Tibial artery (tissue), 4 donors: ENCODE data around the gene STAC2.

ENCODE experiments used
- DNase-seq, 2 donors: peaks; one replicate each; pipeline ENCODE4 v3.0.0-alpha.2; 2019
- H3K27ac ChIP-seq, 2 donors: fragments of 200-600 bp; sonication (generic) in 1 of 2; 1 replicate in 1 of 2; 2 replicates in 1 of 2; pipeline ENCODE4 v1.5.1; 2018 to 2019; ENCODE audit warnings: mild to moderate bottlenecking in 1 of 2
- H3K27me3 ChIP-seq, 2 donors: fragments of 200-600 bp; sonication (generic) in 1 of 2; one replicate each; pipeline versions ENCODE4 v1.5.1 to v1.6.0; 2016 to 2019
- H3K36me3 ChIP-seq, 3 donors: fragments of 200-600 bp; sonication (generic) in 2 of 3; one replicate each; pipeline ENCODE4 v1.5.1; 2016 to 2019; ENCODE audit warnings: mild to moderate bottlenecking in 2 of 3
- H3K4me1 ChIP-seq, 4 donors: fragments of 200-600 bp; sonication (generic) in 2 of 4; 1 replicate in 3 of 4; 2 replicates in 1 of 4; pipeline ENCODE4 v1.5.1; 2016 to 2019
- H3K4me3 ChIP-seq, 2 donors: fragments of 200-600 bp; sonication (generic) in 1 of 2; 1 replicate in 1 of 2; 2 replicates in 1 of 2; pipeline ENCODE4 v1.5.1; 2018 to 2019; ENCODE audit warnings: mild to moderate bottlenecking in 2 of 2
- H3K9me3 ChIP-seq, 3 donors: fragments of 200-600 bp; sonication (generic) in 1 of 3; one replicate each; pipeline ENCODE4 v1.5.1; 2016 to 2019
- intact Hi-C: fragments of 100-400 bp; cut with DNase I; formaldehyde crosslinking; loops from one replicate; pipeline ENCODE4 v1.15.0; 2023; ENCODE audit warnings: low total_unique reads
- TF ChIP-seq, protein P1 (sequence below), 2 experiments: fragments of 200-600 bp in 1 of 2; fragments of 450-650 bp in 1 of 2; IDR thresholded peaks; one replicate each; pipeline ENCODE4 v1.5.1; 2017 to 2019; ENCODE audit warnings: antibody characterized with exemption in 2 of 2, mild to moderate bottlenecking in 1 of 2, moderate library complexity in 1 of 2

STAC2 gene

DNA sequence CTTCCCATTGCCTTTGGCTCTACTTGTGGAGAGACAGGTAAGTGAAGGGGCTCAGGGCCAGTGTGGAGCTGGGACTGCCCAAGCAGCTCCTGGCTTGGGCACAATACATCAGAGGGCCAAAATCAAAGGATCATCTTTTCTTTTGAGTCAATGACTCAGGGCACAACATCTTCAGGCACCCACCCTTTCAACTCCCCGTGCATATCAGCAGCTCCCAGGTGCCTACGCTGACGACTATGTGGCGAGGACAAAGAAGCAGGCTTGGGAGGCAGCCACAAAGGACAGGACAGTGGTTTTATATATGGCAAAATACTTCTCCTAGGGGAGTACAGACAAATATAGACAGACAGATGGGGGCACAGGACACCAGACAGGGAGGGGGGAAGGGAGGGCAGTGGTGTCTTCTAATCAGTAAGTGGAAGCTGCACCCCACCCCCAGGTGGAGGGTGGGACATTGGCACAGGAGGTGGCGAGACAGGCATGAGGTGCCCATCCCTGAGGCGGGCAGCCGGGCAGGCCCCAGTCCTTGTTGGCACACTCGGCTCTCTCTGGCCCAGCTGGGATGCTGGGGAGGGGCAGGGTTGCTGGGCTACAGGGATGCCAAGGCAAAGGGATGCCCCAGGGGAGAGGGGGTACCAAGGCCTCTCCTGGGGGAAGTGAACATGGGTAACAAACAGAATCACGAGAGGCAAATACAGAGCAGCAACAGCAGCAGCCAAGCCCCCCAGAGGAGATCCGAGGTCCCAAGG lies 52.0 kb downstream of the STAC2 start:
- intact Hi-C loops = no loop called here
- Histone ChIP-seq H3K4me1 (peaks cover 0 to 20% (median 4%) of the 10 kb centered on the region in 4 donors), H3K9me3 (no peaks in the 10 kb centered on the region), H3K27me3 (no peaks in the 10 kb centered on the region), H3K27ac (no peak overlapping the region), H3K4me3 (no peak overlapping the region), H3K36me3 (peaks cover 21 to 37% (median 29%) of the 10 kb centered on the region in 3 donors)
- TF ChIP-seq, protein P1, sequence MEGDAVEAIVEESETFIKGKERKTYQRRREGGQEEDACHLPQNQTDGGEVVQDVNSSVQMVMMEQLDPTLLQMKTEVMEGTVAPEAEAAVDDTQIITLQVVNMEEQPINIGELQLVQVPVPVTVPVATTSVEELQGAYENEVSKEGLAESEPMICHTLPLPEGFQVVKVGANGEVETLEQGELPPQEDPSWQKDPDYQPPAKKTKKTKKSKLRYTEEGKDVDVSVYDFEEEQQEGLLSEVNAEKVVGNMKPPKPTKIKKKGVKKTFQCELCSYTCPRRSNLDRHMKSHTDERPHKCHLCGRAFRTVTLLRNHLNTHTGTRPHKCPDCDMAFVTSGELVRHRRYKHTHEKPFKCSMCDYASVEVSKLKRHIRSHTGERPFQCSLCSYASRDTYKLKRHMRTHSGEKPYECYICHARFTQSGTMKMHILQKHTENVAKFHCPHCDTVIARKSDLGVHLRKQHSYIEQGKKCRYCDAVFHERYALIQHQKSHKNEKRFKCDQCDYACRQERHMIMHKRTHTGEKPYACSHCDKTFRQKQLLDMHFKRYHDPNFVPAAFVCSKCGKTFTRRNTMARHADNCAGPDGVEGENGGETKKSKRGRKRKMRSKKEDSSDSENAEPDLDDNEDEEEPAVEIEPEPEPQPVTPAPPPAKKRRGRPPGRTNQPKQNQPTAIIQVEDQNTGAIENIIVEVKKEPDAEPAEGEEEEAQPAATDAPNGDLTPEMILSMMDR (IDR thresholded peaks at IDR 0.05) = no peak
- DNase-seq = no peak

DNA sequence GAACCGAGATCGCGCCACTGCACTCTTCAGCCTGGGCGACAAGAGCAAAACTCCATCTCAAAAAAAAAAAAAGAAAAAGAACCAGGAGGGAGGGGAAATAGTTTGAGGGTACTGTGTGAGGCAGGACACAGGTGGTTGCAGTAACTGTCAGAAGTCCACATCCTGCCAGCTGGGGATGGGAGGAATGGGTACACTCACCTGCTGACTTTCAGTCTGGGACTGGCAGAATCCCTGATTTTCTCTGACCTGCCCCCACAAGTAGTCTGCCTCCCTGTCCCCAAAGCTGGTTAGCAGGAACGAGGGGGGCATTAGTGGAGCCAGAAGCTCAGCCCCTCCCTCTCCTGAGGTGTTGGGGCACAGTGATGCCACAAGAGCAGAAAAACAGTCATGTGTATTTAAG lies 52.7 kb downstream of the STAC2 start:
- intact Hi-C loops = no loop called here
- no peaks in the 10 kb centered on the region for H3K27me3 ChIP-seq
- no peak overlapping the region for H3K4me3 ChIP-seq
- H3K27ac ChIP-seq = no peak overlapping the region
- H3K36me3 ChIP-seq = peaks cover 17 to 31% (median 28%) of the 10 kb centered on the region in 3 donors
- TF ChIP-seq, protein P1 (IDR thresholded peaks at IDR 0.05) = no peak
- no peaks in the 10 kb centered on the region for H3K9me3 ChIP-seq
- DNase-seq = no peak
- H3K4me1 ChIP-seq = peaks cover 0 to 15% (median 4%) of the 10 kb centered on the region in 4 donors

- H3K9me3 ChIP-seq = no peaks in the 10 kb centered on the region
- H3K36me3 ChIP-seq = peaks cover 8 to 20% (median 17%) of the 10 kb centered on the region in 3 donors
- H3K27ac ChIP-seq = no peak overlapping the region
- intact Hi-C loops = no loop called here
- no peaks in the 10 kb centered on the region for H3K27me3 ChIP-seq
- TF ChIP-seq, protein P1 (IDR thresholded peaks at IDR 0.05) = no peak
- peaks cover 0 to 15% (median 4%) of the 10 kb centered on the region in 4 donors for H3K4me1 ChIP-seq
- H3K4me3 ChIP-seq = no peak overlapping the region
- no peak for DNase-seq
These were observed 53.8 kb downstream of the STAC2 start for GRCh38 chr17:39171933-39172332.

DNA sequence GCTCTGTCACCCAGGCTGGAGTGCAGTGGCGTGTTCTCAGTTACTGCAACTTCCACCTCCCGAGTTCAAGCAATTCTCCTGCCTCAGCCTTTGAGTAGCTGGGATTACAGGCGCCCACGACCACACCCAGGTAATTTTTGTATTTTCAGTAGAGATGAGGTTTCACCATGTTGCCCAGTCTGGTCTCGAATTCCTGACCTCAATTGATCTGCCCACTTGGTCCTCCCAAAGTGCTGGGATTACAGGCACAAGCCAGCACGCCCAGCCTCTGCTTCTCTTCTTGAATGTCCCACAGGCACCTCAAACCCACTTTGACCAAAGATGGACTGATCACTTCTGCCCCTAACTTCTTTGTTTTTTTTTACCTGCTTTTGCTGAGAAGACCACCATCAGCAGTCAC lies 55.2 kb downstream of the STAC2 start:
- Histone ChIP-seq H3K36me3 (peaks cover 4 to 6% (median 5%) of the 10 kb centered on the region in 3 donors), H3K4me3 (no peak overlapping the region), H3K4me1 (peaks cover 0 to 15% (median 9%) of the 10 kb centered on the region in 4 donors), H3K27ac (no peak overlapping the region), H3K27me3 (no peaks in the 10 kb centered on the region), H3K9me3 (no peaks in the 10 kb centered on the region)
- TF ChIP-seq, protein P1 (IDR thresholded peaks at IDR 0.05) = no peak
- intact Hi-C loops = no loop called here
- DNase-seq = no peak

DNA sequence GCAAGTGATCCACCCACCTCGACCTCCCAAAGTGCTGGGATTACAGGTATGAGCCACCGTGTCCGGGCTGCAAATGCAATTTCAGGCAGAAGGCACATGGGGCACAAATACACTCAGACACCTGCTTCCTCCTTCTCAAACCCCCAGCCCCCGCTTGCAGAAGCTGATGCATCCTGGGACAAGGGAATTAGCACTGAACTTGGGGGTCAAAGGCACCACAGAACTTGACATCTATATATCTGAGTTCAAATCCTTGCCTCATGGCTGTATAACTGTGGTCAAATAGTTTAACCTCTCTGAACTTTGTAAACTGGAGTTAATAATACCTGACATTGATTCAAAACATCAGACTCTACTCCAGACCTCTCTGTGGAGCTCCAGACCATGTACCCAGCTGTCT lies 55.6 kb downstream of the STAC2 start:
- no peaks in the 10 kb centered on the region for H3K27me3 ChIP-seq
- H3K27ac ChIP-seq = no peak overlapping the region
- H3K4me3 ChIP-seq = no peak overlapping the region
- peaks cover 0 to 20% (median 10%) of the 10 kb centered on the region in 4 donors for H3K4me1 ChIP-seq
- DNase-seq = no peak
- intact Hi-C loops = no loop called here
- TF ChIP-seq, protein P1 (IDR thresholded peaks at IDR 0.05) = no peak
- H3K9me3 ChIP-seq = no peaks in the 10 kb centered on the region
- peaks cover 0 to 2% (median under 1%) of the 10 kb centered on the region in 3 donors for H3K36me3 ChIP-seq
